OCI-LY3 (cell line): ENCODE results near the gene TJP3.

Source experiments
- H2AFZ ChIP-seq: fragments of 200-600, 300-600 bp; shearing (Covaris generic); 2 replicates; pipeline ENCODE4 v1.6.0; 2014; ENCODE audit warnings: antibody characterized with exemption, low read depth, low read length
- H3K27ac ChIP-seq: fragments of 200-600, 300-600 bp; sonication (generic); 2 replicates; pipeline ENCODE4 v1.5.1; 2014; ENCODE audit warnings: mild to moderate bottlenecking, low read length, moderate library complexity, mixed read lengths
- H3K27me3 ChIP-seq: fragments of 200-600, 300-600 bp; sonication (generic); 2 replicates; pipeline ENCODE4 v1.6.1; 2014; ENCODE audit warnings: low read depth, low read length, mixed read lengths
- H3K36me3 ChIP-seq: fragments of 200-600, 300-600 bp; sonication (generic); replicated peaks from 2 replicates; pipeline ENCODE3; 2014; ENCODE audit warnings: low read depth, low read length, mixed read lengths
- H3K4me1 ChIP-seq: fragments of 300-600, 200-600 bp; sonication (generic); 2 replicates; pipeline ENCODE4 v1.6.1; 2014; ENCODE audit warnings: low read length, mixed read lengths
- H3K4me2 ChIP-seq: fragments of 200-600, 300-600 bp; sonication (generic); 2 replicates; pipeline ENCODE4 v1.6.1; 2014; ENCODE audit warnings: low read length, mixed read lengths
- H3K4me3 ChIP-seq: fragments of 300-600, 200-600 bp; sonication (generic); 2 replicates; pipeline ENCODE4 v1.5.1; 2014; ENCODE audit warnings: antibody characterized with exemption, mild to moderate bottlenecking, low read length, moderate library complexity
- H3K79me2 ChIP-seq: fragments of 300-600, 200-600 bp; shearing (Covaris generic); 2 replicates; pipeline ENCODE4 v1.6.1; 2014; ENCODE audit warnings: mild to moderate bottlenecking, low read length, mixed read lengths
- H3K9ac ChIP-seq: fragments of 300-600, 200-600 bp; shearing (Covaris generic); 2 replicates; pipeline ENCODE4 v1.6.0; 2014; ENCODE audit warnings: mild to moderate bottlenecking, low read length, moderate library complexity
- H3K9me3 ChIP-seq: fragments of 200-600, 300-600 bp; shearing (Covaris generic); 2 replicates; pipeline ENCODE4 v1.6.1; 2014; ENCODE audit warnings: low read length, mixed read lengths; ENCODE audit not compliant: insufficient read depth
- H4K20me1 ChIP-seq: fragments of 200-600, 300-600 bp; sonication (generic); 2 replicates; pipeline ENCODE4 v1.6.1; 2016; ENCODE audit warnings: low read length, mixed read lengths; ENCODE audit not compliant: insufficient read depth
- EZH2phosphoT487 ChIP-seq: fragments of 200-600 bp; shearing (Covaris generic); IDR thresholded peaks from 2 replicates; pipeline ENCODE4 v1.6.1; 2018; ENCODE audit warnings: antibody characterized with exemption, mixed run types, low read depth
- TF ChIP-seq, protein P1 (sequence below): fragments of 200-600, 300-600 bp; sonication (generic); IDR thresholded peaks from 2 replicates; pipeline ENCODE4 v1.5.1; 2014; ENCODE audit warnings: antibody characterized with exemption, low read length, low read depth

TJP3 gene

DNA sequence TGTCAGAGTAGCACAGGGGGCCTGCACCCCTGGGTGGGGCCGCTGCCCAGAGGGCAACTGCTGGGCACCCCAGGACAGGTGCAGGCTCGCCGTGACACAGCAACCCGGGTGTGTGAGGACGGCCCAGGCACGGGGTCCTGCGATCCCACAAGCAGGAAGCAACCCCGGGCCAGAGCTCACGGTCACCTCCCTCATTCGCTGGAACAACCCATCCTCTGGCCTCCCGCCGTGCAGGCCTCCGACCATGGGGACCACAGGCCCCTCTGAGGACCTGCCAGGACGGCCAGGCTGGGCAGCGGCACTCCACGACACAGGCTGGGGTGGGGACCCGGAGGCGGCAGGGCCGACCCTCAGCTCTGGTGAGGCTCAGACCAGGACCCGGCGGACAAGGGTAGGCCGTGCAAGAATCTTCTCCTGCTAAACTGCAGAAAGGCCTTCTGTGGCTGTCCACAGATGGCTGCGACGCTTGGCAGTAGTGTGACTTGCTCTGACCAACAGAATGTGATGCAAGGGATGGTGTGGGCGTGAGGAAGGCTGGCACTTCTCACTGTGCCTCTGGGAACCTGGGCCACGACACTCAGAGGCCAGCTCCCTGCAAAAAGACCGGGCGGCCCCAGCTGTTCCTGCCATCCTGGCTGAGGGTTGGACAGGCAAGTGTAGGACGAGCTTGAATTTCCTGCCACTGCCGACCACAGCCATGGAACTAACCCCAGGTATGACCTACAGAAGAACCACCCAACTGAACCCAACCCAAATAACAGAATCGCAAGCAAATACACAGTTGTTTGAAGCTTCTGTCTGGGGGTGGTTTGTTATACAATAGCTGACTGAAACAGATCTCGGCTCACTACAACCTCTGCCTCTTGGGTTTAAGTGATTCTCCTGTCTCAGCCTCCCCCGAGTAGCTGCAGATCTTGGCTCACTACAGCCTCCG, 34.4 kb upstream of the TJP3 start:
- Histone ChIP-seq H2AFZ (no peak overlapping the region), H3K36me3 (peaks cover 11% of the 10 kb centered on the region), H3K27ac (no peak overlapping the region), H3K4me2 (no peak overlapping the region), H3K4me1 (peaks cover 4% of the 10 kb centered on the region; the same call in 1 of the 2 replicates), H3K9me3 (no peaks in the 10 kb centered on the region), H3K27me3 (no peaks in the 10 kb centered on the region), H3K9ac (no peak overlapping the region), H3K79me2 (peaks cover 43% of the 10 kb centered on the region), H4K20me1 (peaks cover 79% of the 10 kb centered on the region), H3K4me3 (no peak overlapping the region)
- TF ChIP-seq, protein P1, sequence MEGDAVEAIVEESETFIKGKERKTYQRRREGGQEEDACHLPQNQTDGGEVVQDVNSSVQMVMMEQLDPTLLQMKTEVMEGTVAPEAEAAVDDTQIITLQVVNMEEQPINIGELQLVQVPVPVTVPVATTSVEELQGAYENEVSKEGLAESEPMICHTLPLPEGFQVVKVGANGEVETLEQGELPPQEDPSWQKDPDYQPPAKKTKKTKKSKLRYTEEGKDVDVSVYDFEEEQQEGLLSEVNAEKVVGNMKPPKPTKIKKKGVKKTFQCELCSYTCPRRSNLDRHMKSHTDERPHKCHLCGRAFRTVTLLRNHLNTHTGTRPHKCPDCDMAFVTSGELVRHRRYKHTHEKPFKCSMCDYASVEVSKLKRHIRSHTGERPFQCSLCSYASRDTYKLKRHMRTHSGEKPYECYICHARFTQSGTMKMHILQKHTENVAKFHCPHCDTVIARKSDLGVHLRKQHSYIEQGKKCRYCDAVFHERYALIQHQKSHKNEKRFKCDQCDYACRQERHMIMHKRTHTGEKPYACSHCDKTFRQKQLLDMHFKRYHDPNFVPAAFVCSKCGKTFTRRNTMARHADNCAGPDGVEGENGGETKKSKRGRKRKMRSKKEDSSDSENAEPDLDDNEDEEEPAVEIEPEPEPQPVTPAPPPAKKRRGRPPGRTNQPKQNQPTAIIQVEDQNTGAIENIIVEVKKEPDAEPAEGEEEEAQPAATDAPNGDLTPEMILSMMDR, result no peak
- TF ChIP-seq EZH2phosphoT487, result no peak

- no peaks in the 10 kb centered on the region for H3K9me3 ChIP-seq
These were observed 33.2 kb upstream of the TJP3 start for GRCh38 chr19:3674784-3675543.

GRCh38 chr19:3678188-3678587, 30.0 kb upstream of the TJP3 start:
- Histone ChIP-seq H3K9ac (no peak overlapping the region), H3K9me3 (no peaks in the 10 kb centered on the region), H3K27ac (no peak overlapping the region), H3K4me2 (no peak overlapping the region), H3K36me3 (peaks cover 18% of the 10 kb centered on the region), H2AFZ (no peak overlapping the region), H4K20me1 (peaks cover 74% of the 10 kb centered on the region), H3K79me2 (peaks cover 34% of the 10 kb centered on the region), H3K27me3 (no peaks in the 10 kb centered on the region), H3K4me1 (no peaks in the 10 kb centered on the region), H3K4me3 (no peak overlapping the region)
- no peak for TF ChIP-seq EZH2phosphoT487
- TF ChIP-seq, protein P1, result no peak

More at GRCh38 chr19:3674784-3675543, 33.2 kb upstream of the TJP3 start:
- Histone ChIP-seq H3K27ac (no peak overlapping the region), H3K79me2 (peaks cover 43% of the 10 kb centered on the region), H3K4me1 (peaks cover 4% of the 10 kb centered on the region; the same call in 1 of the 2 replicates), H3K4me2 (no peak overlapping the region), H4K20me1 (peaks cover 80% of the 10 kb centered on the region), H3K4me3 (no peak overlapping the region), H3K27me3 (no peaks in the 10 kb centered on the region), H3K9ac (no peak overlapping the region), H2AFZ (no peak overlapping the region), H3K36me3 (peaks cover 15% of the 10 kb centered on the region)
- TF ChIP-seq EZH2phosphoT487, result no peak
- TF ChIP-seq, protein P1, result no peak

DNA sequence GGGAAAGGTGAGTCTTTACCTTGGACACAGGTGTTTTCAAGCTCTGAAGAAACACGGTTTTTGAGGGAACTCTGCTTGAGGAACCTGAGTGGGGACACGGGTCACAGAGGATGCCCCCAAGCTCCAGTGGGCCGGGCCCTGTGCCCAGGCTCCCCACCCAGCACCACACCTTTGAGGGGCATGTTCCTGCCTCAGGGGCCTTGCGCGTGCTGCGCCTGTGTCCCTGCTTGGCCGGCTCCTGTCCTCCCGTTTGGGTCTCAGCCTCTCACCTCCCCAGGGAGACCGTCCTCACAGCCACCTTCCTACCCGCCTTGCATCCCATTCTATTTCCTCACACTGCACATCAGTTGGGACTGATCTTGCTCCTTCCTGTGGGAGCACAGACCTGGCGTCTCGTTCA, 29.0 kb upstream of the TJP3 start:
- H2AFZ ChIP-seq, result no peak overlapping the region
- no peaks in the 10 kb centered on the region for H3K27me3 ChIP-seq
- TF ChIP-seq, protein P1, result no peak
- no peak for TF ChIP-seq EZH2phosphoT487
- H3K4me1 ChIP-seq, result peaks cover 4% of the 10 kb centered on the region; the same call in 1 of the 2 replicates
- peaks cover 36% of the 10 kb centered on the region for H3K79me2 ChIP-seq
- H3K36me3 ChIP-seq, result peaks cover 23% of the 10 kb centered on the region
- H3K27ac ChIP-seq, result no peak overlapping the region
- peaks cover 71% of the 10 kb centered on the region for H4K20me1 ChIP-seq
- H3K4me3 ChIP-seq, result no peak overlapping the region
- H3K9ac ChIP-seq, result no peak overlapping the region
- no peak overlapping the region for H3K4me2 ChIP-seq
- peaks cover under 1% of the 10 kb centered on the region; the same call in 1 of the 2 replicates for H3K9me3 ChIP-seq
